VCaP (cell line): ENCODE results near the gene SLC38A7.

Experiments
- H3K27ac ChIP-seq: fragments of 450-650 bp; 2 replicates; pipeline ENCODE4 v1.5.1; 2017
- TF ChIP-seq, protein P1 (sequence below): fragments of 450-650 bp; conservative IDR thresholded peaks from 2 replicates; pipeline ENCODE4 v1.5.1; 2017; ENCODE audit warnings: mild to moderate bottlenecking, moderate library complexity

The SLC38A7 gene, protein sequence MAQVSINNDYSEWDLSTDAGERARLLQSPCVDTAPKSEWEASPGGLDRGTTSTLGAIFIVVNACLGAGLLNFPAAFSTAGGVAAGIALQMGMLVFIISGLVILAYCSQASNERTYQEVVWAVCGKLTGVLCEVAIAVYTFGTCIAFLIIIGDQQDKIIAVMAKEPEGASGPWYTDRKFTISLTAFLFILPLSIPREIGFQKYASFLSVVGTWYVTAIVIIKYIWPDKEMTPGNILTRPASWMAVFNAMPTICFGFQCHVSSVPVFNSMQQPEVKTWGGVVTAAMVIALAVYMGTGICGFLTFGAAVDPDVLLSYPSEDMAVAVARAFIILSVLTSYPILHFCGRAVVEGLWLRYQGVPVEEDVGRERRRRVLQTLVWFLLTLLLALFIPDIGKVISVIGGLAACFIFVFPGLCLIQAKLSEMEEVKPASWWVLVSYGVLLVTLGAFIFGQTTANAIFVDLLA

DNA sequence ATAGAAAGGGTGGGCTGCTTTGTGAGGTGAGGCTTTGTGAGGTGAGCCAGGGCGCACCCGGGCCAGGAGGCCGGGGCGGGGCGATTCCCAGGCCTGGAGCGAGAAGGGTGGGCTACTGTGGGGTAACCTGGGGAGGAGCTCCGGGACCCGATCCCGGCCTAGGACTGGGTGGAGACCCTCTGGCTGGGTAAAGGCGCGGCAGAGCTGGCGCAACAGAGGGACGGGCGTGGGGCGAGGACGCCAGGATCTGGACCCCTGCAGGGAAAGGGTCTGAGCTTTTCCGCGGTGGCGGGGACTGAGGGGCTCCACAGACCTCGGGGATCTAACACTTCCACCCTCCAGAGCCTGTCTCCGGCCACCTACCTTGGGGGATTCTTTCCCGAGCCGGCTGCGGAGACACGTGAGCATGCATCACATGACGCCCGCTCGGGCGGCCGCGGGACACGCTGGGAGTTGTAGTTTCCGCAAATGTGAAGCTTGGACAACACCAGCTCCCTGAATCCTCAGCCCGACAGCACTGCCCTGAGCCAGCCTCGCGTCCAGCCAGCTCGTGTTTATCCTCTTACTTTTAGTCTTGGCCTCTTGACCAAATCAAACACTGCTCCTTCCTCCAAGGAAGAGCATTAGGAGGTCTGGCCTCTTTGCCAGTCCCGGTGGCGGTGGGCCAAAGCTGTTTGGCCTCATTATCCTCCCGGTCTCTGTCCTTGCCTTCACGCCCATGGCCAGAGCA, at the start of gene SLC38A7:
Gene SLC38A7, minus strand, starts transcription at position 417 of the 730 bp plus-strand sequence. CDS start 4,644 bp downstream, outside the sequence.
- TF ChIP-seq, protein P1, sequence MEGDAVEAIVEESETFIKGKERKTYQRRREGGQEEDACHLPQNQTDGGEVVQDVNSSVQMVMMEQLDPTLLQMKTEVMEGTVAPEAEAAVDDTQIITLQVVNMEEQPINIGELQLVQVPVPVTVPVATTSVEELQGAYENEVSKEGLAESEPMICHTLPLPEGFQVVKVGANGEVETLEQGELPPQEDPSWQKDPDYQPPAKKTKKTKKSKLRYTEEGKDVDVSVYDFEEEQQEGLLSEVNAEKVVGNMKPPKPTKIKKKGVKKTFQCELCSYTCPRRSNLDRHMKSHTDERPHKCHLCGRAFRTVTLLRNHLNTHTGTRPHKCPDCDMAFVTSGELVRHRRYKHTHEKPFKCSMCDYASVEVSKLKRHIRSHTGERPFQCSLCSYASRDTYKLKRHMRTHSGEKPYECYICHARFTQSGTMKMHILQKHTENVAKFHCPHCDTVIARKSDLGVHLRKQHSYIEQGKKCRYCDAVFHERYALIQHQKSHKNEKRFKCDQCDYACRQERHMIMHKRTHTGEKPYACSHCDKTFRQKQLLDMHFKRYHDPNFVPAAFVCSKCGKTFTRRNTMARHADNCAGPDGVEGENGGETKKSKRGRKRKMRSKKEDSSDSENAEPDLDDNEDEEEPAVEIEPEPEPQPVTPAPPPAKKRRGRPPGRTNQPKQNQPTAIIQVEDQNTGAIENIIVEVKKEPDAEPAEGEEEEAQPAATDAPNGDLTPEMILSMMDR, result no peak
- H3K27ac ChIP-seq, result peak within 1 kb of the TSS; percentile 59

DNA sequence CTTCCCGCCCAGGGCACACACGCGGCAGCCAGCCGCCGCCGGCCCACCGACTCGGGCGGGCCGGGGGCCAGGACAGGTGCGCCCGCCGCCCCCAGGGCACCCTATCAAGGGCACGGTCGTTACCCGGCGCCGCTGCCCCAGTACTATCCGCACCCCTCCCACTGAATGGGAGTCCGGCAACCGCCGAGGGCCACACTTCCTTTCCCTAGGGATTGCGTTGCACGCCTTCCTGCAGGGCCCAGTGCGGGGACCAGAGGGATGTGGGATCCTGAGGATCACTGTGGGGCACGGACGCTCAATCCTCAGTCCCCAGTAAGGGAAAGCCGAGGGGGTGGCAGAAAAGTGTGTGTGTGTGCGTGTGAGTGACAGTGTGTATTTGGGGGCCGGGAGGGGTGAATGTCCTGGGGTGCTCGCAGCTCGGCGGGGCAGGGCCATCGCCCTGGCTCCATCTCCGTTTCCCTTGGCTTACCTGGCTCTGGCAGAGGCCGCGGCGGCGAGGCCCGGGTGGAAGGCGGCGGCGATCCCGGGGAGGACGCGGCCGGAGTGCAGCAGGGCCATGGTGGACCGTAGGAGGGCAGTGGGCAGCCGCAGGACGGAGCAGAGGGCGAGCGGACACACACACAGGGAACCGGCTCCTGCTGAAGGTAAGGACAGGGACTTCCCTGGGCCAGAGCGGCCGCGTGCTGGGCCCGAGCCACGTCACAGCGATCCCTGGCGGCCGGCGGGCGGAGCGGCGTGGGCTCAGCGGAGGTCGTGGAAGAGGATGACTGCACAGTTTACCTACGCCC, 49.3 kb upstream of the SLC38A7 start, which contains the start of gene GOT2:
Gene GOT2, minus strand, starts transcription at position 646 of the 788 bp plus-strand sequence. Its CDS starts 88 bp downstream, at position 558.
- H3K27ac ChIP-seq, result peak within 1 kb of the TSS; percentile 71
- TF ChIP-seq, protein P1, result peak; percentile 89

DNA sequence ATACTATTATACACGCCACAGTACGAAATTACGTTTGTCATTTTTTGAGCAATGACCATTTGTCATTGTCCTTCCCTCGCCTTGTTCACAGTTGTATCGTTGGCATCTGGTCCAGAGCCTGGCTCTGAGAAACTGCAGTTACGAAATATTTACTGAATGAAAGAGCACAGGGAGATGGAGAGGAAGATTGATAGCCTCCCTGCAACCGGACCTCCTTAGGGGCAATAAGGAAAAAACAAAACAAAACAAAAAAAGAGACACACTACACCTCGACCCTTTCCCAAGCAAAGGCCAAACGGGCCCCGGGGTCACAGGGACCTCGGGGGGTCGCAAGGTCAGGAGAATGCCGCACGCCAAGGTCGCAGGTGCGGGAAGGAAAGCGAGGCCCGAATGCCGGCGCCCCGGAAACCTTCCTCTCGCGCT, 48.7 kb upstream of the SLC38A7 start:
- TF ChIP-seq, protein P1, result no peak
- peak overlapping the region; percentile 71 for H3K27ac ChIP-seq

DNA sequence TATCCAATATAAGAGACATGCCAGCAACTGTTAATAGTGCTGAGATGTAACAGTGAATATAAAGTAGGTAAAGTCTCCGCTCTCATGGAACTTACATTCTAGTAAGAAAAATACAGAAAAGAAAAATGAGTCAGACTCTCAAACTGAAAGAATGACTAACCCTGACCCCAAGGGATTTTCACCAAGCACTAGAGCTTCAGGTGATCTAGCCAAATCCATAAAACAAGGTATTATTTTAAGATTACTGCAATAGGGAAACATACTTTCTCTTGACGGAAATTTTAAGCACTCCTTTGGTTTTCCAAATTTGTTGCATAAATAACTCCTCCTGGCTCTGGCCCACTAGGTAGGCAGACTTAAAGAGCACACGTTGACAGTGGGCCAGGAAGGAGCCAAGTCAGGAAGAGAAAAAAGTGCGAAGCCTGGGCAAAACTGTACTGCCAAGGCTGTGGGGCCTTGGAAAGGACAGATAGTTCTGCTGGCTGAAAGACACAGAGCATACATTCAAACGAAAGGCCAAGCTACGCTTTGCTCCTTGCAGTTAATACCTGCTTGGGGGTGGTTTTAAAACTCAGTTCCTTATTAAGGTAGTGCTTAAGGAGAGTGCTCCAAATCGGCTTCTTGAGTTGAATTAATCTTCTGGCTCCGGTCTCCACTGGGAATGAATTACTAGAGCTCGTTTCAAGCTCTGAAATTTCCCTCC, 48.1 kb upstream of the SLC38A7 start:
- H3K27ac ChIP-seq, result peak overlapping the region; percentile 71
- TF ChIP-seq, protein P1, result no peak

DNA sequence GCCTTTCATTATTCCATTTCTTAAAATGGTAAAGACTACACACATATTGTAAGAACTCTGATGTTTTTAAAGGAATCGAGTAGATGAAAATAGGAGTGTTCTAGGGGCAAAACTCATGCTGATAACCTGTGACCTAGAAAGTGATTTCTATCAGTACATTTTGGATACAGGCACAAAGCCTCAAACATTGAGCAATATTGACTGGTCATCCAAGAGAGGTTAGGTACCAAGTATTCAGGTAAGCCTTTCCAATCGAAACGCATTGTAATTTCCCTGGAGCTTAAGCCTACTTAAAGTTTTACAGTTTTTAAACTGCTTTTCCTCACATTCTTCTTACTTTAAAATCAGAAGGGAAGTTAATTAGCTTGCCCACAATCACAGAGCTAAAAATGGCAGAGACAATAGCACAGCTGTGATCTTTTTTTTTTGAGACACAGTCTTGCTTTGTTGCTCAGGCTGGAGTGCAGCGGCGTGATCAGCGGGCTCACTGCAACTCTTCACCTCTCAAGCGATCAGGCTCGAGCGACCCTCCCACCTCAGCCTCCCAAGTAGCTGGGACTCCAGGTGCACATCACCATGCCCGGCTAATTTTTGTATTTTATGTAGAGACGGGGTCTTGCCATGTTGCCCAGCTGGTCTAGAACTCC, 46.3 kb upstream of the SLC38A7 start:
- TF ChIP-seq, protein P1, result no peak
- no peak overlapping the region for H3K27ac ChIP-seq

DNA sequence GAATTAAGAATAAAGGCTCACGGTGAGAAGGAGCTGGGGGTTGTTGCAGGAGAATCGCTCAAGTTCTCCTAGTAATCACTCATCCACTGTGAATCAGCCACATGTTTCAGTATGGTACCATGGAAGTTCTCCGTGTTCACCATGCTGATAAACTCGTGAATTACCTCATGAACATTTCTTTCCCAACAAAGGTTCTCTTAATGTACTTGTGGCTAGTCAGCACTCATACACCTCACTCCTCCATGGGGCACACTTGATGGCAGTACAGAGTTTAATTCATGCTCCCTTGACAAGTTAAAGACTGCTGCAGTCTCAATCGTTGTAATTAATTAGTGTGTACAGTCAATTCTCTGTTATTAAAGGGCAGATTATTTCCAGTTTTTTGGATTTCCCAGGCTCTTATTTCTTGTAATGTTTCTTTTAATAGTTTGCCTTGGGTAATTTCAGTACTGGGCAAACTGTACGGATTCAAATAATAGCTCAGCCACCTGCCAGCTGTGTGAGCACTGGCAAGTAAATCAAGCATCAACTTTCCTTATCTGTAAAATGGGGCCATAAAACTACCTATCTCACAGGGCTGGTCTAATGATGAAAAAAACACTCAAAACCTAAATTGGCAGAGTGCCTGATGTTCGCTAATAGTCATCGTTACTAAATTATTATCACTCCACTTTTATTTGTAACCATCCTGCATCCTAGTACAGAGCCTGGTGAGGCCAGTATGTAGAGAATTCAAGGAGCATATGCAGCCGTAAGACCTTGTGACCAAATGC, 43.4 kb upstream of the SLC38A7 start:
- H3K27ac ChIP-seq, result no peak overlapping the region
- TF ChIP-seq, protein P1, result no peak
